GM19099 (cell line): Measurements from ENCODE around the gene GNB2.

ENCODE experiments used
- POLR2A ChIP-seq: IDR thresholded peaks from 3 replicates; pipeline ENCODE4 v1.6.1; 2011; ENCODE audit warnings: low read depth; ENCODE audit not compliant: insufficient read length; ENCODE audit errors: extremely low read depth

The GNB2 gene

GRCh38 chr7:100685631-100686145 lies 12.1 kb downstream of the GNB2 start:
- TF ChIP-seq POLR2A, result no peak

GRCh38 chr7:100686201-100686821 lies 12.8 kb downstream of the GNB2 start:
- no peak for TF ChIP-seq POLR2A

DNA sequence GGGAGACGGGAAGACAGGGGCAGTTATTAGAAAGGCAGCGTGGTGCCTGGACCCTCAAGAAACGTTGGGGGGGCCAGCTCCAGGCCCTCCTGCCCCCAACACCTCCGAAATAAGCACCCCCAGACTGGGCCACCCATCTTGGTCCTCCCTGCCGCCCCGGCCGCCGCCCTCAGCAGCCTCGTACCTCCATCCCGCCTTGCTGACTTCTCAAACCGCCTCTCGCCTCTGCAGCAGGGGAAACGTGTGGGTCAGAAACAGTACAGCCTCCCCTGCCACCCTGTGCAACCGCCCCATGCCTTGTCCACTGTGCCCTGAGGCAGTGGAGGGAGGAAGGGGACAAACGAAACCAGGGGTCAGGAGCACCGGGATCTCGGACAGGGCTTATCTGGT lies 13.3 kb downstream of the GNB2 start:
- no peak for TF ChIP-seq POLR2A

DNA sequence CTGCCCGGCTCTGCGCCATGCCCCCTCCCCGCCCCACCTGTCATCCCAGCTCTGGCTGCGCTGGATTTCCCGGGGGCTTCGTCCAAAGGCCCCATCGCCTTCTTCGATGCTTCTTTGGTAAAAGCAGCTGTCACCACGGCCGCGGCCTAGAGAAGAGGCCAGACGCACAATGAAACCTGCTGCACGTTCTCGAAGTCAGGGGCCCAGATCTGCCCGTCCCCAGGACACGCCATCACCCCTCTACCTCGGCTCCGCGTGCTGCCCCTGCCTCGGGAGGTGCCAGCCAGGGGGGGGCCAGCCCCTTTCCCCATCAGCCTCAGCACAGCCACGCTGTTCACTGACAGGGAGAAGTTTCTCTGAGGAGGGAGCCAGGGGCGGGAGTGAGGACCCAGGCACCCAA lies 13.7 kb downstream of the GNB2 start:
- no peak for TF ChIP-seq POLR2A

DNA sequence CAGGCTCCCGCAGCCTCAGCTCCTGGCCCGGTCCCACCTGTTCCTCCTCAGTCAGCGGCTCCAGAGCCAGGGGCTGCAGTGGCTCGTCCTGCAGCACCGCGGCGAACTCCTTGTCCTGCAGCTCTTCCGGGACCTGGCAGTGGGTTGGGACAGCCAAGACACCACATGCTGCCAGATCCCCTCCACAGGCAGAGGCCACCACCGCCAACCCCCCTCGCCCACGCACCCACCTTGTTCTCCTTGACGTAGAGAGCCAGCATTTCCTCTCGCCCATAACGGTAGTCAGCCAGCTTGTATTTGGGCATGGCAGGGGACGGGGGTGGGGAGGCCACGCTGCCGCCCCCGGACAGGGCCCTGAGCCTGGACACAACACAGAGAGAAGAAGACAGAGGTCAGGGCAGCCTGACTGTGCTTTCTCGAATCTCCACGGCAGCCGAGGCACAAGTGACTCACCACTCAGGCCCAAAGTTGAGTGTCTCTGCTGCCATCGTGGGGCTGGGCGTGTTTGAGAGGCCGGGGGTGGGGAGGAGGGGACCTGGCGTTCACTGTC lies 14.3 kb downstream of the GNB2 start:
- TF ChIP-seq POLR2A, result no peak

DNA sequence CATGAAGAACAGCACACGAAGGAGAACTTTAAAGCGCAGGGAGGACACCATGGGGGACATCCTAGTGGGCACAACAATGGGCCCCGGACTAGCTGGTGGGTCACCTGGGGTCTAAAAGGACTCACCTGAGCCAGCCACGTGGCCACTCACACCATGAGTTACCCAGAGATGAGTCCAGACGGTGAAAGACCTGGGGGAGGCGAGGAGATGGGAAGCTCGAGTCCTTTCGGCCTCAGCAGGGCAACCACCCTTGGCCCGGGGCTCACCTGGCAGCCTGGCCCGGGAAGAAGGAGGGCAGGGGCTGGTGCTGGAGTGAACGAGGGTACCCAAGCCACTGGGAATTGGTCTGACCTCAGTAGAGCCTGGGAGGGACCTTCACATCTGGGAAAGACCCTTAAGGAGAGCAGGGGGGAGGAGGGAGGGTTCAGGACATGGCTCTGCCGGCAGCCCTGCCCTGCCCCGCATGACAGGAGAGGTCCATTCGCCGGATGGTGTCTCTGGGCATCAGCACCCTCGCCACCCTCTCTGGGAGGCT lies 14.9 kb downstream of the GNB2 start:
- TF ChIP-seq POLR2A, result no peak

GRCh38 chr7:100689230-100690135 lies 15.9 kb downstream of the GNB2 start:
- TF ChIP-seq POLR2A, result no peak

- no peak for TF ChIP-seq POLR2A
Observed at GRCh38 chr7:100691676-100692577, 18.4 kb downstream of the GNB2 start.

GRCh38 chr7:100692578-100692961 lies 19.0 kb downstream of the GNB2 start:
- no peak for TF ChIP-seq POLR2A

GRCh38 chr7:100693312-100694097 lies 20.0 kb downstream of the GNB2 start:
- peak; percentile 15 for TF ChIP-seq POLR2A

DNA sequence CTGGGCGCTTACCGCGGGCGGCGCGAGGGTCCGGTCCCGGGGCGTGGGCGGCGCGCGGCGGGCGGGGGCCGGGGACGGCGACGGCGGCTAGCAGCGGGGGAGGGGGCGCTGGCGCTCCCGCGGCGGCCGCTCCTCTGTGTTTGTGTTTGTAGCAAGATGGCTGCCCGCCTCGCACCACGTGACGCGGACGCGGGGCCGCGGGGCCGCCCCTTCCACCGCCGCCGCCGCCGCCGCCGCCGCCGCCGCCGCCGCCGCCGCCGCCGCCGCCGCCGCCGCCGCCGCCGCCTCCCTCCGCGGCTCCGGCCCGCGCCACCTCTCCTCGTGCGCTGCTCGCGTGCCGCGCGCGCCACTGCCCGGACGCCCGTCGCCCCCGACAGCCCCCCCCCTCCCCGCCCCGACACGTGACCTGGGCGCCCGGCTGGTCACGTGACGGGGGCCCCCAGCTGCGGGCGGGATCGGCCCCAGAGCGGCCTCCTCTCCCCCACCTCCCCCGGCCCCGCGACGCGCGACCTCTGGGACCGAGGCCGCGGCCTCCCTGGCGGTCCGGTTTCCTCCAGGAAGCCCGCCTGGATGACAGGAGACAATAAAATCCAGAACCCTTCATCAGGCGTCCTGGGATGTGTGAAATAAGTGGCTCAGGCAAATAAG lies 20.7 kb downstream of the GNB2 start, which contains the start of gene GIGYF1:
GIGYF1 (minus strand) TSS at position 153 of the 648 bp plus-strand sequence. CDS start 6,012 bp downstream, outside the sequence.
- TF ChIP-seq POLR2A, result no peak

DNA sequence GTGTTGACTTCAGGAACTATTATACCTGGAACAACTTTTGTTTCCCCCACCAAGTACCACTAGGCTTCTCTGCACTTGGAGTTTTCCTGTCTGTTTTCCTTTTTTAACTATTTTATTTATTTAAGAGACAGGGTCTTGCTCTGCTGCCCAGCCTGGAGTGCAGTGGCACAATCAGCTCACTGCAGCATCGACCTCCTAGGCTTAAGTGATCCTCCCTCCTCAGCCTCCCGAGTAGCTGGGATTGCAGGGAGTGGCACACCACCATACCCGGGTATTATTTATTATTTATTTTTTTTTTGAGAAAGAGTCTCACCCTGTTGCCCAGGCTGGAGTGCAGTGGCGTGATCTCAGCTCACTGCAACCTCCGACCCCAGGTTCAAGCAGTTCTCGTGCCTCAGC lies 22.6 kb downstream of the GNB2 start:
- TF ChIP-seq POLR2A, result no peak

- no peak for TF ChIP-seq POLR2A
Observed at GRCh38 chr7:100699018-100699417, 25.5 kb downstream of the GNB2 start.
